ENCODE results near the gene ANKRD18B.
"Not testable (repeated sequence)": the region's sequence is repeated elsewhere in the genome, so short reads cannot be mapped to it uniquely, and the experiment has no call there.

DNA sequence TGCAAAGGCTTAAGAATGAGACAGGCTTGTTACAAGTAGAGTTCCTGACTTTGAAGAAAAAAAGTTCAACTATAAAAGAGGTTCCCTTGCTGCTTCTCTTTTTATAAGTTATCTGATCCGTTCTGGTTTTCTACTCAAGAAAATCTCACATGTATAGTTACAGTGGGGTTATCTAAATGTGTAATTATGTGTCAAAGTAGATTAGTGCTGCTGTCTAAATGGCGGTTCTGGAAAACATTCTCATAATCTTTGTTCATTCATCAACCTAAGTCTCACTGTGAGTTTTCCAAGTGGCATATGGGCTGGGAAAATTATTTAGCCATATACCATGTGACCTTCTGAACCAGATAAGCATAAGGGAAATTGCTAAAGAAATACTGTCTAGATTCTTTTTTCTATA is 21.7 kb downstream of the ANKRD18B start:
- TF ChIP-seq, protein P1, sequence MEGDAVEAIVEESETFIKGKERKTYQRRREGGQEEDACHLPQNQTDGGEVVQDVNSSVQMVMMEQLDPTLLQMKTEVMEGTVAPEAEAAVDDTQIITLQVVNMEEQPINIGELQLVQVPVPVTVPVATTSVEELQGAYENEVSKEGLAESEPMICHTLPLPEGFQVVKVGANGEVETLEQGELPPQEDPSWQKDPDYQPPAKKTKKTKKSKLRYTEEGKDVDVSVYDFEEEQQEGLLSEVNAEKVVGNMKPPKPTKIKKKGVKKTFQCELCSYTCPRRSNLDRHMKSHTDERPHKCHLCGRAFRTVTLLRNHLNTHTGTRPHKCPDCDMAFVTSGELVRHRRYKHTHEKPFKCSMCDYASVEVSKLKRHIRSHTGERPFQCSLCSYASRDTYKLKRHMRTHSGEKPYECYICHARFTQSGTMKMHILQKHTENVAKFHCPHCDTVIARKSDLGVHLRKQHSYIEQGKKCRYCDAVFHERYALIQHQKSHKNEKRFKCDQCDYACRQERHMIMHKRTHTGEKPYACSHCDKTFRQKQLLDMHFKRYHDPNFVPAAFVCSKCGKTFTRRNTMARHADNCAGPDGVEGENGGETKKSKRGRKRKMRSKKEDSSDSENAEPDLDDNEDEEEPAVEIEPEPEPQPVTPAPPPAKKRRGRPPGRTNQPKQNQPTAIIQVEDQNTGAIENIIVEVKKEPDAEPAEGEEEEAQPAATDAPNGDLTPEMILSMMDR (conservative IDR thresholded peaks at IDR 0.05; ENCODE audit: low read depth, low read length): not testable (repeated sequence)
- TF ChIP-seq EZH2 (IDR thresholded peaks at IDR 0.05; ENCODE audit: low read length, unreplicated experiment); EZH2phosphoT487 (IDR thresholded peaks at IDR 0.05; ENCODE audit: borderline replicate concordance, low read length): not testable (repeated sequence)
